Activated T-cell treated with anti-CD3 and anti-CD28 coated beads, Interleukin-2, amount 50 U/mL, for 4 hours (primary cell): Measurements from ENCODE around the gene TMEM50A. TPM values are rescaled to one million over a fixed set of nuclear protein-coding genes. Genes with fewer than 3 reads are reported as not detected.
"Not testable (repeated sequence)": the region's sequence is repeated elsewhere in the genome, so short reads cannot be mapped to it uniquely, and the experiment has no call there.

Experiments
- ATAC-seq, 2 donors: fragments of 200-7000 bp; cut with Tn5 transposase; one replicate each; pipeline ENCODE4 v1.10.0; 2021
- DNase-seq: peaks from one replicate; pipeline ENCODE4 v3.0.0-alpha.2; 2020
- H3K27me3 Mint-ChIP-seq: one replicate; pipeline ENCODE4 v1.8.0; 2021; ENCODE audit warnings: low read depth, mixed read lengths
- H3K36me3 Mint-ChIP-seq: one replicate; pipeline ENCODE4 v1.8.0; 2022; ENCODE audit warnings: mixed read lengths; ENCODE audit not compliant: insufficient read depth
- H3K4me1 Mint-ChIP-seq: one replicate; pipeline ENCODE4 v1.8.0; 2021; ENCODE audit warnings: low read depth, mixed read lengths
- H3K4me3 Mint-ChIP-seq: one replicate; pipeline ENCODE4 v1.8.0; 2021; ENCODE audit warnings: mild to moderate bottlenecking, moderate library complexity, mixed read lengths
- H3K9me3 Mint-ChIP-seq: one replicate; pipeline ENCODE4 v1.8.0; 2021; ENCODE audit warnings: mixed read lengths
- total RNA-seq, 3 donors: library from RNA; stranded (reverse); gene quantifications; one replicate each; pipeline ENCODE4 v1.2.1, GENCODE V29; 2021

Gene TMEM50A
- total RNA-seq, 3 donors from 2014 or later: 82.5 to 92.9 (median 90.5) TPM

DNA sequence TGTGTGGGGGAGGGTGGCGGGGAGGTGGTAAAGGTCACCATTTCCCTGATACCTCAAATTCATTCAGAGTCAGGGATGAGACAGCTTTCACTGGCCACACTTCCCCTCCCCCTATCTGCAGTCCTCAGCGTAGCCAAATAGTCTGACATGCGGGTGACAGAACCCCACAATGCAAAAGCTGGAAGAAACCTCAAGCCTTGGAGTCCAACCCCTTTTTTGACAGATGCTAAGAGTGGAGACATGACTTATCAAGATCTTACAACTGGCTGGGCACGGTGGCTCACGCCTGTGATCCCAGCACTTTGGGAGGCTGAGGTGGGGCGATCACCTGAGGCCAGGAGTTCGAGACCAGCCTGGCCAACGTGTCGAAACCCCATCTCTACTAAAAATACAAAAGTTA, 16.0 kb upstream of the TMEM50A start:
- not testable (repeated sequence) for H3K36me3 Mint-ChIP-seq, H3K4me1 Mint-ChIP-seq, H3K9me3 Mint-ChIP-seq, ATAC-seq, H3K27me3 Mint-ChIP-seq, DNase-seq, H3K4me3 Mint-ChIP-seq

DNA sequence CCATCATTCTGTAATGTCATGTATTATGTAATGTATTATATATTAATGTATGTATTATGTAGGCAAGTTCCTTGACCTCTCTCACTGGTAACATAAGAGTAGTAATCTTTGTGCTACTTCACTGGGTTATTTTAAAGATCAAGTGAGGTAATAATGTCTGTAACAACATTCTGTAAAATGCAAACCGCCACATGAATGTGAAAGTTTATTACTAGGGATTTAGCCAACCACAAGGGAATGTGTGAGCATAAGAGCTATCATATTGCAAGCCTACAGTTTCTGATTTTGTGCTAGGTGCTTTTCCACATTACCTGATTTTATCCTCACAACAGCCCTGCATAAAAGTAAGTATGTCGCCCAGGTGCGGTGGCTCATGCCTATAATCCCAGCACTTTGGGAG, 13.7 kb upstream of the TMEM50A start:
- ATAC-seq, DNase-seq: not testable (repeated sequence)

DNA sequence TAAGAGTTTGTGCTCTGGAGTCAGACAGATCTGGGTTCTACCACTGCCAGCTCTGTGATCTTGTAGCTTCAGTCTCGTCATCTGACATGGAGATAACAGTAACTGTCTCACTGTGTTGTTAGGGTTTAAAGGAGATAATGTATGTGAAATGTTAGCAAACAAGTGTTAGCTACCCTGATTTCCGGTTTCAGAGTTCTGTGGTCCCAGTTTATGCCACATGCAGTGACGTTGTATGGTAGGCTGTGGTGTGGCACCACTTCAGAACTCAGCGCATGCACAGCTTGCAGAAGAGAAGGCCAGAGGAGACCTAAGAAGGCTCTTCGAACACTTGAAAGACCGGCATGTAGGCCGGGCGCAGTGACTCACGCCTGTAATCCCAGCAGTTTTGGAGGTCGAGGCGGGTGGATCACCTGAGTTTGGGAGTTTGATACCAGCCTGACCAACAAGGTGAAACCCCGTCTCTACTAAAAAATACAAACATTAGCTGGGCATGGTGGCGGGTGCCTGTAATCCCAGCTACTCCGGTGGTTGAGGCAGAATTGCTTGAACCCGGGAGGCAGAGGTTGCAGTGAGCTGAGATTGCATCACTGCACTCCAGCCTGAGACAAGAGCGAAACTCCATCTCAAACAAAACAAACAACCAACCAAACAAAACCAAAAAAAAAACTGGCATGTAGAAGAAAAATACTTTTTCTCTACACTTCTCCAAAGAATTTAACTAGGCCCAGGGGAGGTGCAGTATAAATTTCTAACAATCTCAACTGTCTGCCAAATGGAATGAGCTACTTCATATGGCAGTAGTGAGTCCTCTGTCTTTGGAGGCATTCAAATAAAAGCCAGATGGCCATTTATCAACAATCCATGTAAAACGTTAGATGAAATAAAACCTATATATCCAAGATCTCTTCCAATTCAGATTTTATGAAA, 10.0 kb upstream of the TMEM50A start:
- DNase-seq, H3K4me1 Mint-ChIP-seq, H3K9me3 Mint-ChIP-seq, H3K36me3 Mint-ChIP-seq, H3K27me3 Mint-ChIP-seq, H3K4me3 Mint-ChIP-seq: not testable (repeated sequence)
- ATAC-seq: peak; percentile 77 to 80

More for the DNA sequence above, 13.7 kb upstream of the TMEM50A start:
- not testable (repeated sequence) for H3K9me3 Mint-ChIP-seq, H3K27me3 Mint-ChIP-seq, H3K4me1 Mint-ChIP-seq, H3K36me3 Mint-ChIP-seq, H3K4me3 Mint-ChIP-seq

DNA sequence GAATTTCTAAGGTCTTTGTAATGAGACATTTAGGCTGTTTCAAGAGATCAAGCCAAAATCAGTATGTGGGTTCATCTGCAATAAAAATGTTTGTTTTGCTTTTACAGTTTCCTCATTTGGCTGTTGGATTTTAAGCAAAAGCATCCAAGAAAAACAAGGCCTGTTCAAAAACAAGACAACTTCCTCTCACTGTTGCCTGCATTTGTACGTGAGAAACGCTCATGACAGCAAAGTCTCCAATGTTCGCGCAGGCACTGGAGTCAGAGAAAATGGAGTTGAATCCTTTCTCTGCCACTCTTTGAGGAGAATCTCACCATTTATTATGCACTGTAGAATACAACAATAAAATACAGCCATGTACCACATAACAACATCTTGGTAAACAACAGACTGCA, 9.3 kb upstream of the TMEM50A start:
- H3K9me3 Mint-ChIP-seq, DNase-seq, H3K4me3 Mint-ChIP-seq, H3K27me3 Mint-ChIP-seq, H3K36me3 Mint-ChIP-seq, ATAC-seq: not testable (repeated sequence)
- peaks cover 11% of the 10 kb centered on the region for H3K4me1 Mint-ChIP-seq

DNA sequence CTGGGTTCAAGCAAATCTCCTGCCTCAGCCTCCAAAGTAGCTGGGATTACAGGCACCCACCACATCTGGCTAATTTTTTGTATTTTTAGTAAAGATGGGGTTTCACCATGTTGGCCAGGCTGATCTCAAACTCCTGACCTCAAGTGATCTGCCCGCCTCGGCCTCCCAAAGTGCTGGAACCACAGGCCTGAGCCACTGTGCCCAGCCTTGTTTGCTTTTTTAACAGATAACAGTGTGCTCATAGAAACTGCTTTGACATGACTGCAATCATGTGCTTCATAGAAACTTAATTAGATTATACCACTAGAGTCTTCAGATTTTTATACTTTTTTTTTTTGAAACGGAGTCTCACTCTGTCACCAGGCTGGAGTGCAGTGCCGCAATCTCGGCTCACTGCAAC, 8.8 kb upstream of the TMEM50A start:
- not testable (repeated sequence) for H3K36me3 Mint-ChIP-seq, DNase-seq, ATAC-seq, H3K4me3 Mint-ChIP-seq, H3K27me3 Mint-ChIP-seq, H3K9me3 Mint-ChIP-seq
- H3K4me1 Mint-ChIP-seq: peaks cover 11% of the 10 kb centered on the region

DNA sequence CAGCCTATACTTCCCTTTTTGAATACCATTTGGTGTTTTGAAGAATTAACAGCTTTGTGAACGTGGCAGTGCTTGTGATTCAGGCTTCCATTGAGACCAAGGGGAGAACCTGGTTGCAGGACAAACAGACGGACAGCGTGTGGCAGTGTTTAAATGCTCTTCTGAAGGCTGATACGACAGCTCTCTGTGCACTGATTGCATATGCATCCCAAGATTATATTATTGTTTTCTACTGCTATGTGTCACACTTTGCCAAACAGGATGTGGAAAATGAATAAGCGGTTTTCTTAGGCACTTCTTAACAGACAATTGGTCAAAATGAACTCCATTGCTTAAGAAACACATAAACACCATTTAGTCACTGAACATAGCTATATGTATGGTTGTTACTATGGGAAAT, 8.2 kb upstream of the TMEM50A start:
- H3K27me3 Mint-ChIP-seq, H3K36me3 Mint-ChIP-seq, DNase-seq, H3K9me3 Mint-ChIP-seq: not testable (repeated sequence)
- Mint-ChIP-seq H3K4me3 (peak overlapping the region; percentile 13), H3K4me1 (peaks cover 14% of the 10 kb centered on the region)
- peak; percentile 67 to 78 for ATAC-seq

DNA sequence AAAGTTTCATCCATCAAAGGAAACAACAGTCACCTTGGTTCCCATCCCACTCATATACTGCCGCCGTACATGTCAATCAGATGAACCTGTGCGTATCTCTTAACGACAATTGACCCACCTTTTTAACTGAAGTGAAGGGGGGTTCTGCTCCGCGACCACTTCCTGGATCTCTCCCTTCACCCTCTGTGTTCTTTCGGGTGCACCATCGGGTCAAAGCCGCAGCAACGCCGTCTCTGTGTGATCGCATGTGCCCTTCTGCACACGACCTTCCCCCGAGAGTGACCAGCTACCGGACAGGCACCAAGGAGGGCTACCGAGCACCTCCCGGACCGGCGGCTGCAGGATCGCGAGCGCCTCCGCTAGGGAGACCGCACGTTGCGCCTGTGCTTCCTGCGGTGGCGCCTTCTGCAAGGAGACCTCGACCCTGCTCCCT, 1.2 kb upstream of the TMEM50A start:
- DNase-seq (peak; percentile 8), ATAC-seq (peak; percentile 3 to 23)
- not testable (repeated sequence) for H3K9me3 Mint-ChIP-seq, H3K27me3 Mint-ChIP-seq, H3K36me3 Mint-ChIP-seq
- peak overlapping the region; percentile 96 for H3K4me3 Mint-ChIP-seq
- H3K4me1 Mint-ChIP-seq: peaks cover 33% of the 10 kb centered on the region

DNA sequence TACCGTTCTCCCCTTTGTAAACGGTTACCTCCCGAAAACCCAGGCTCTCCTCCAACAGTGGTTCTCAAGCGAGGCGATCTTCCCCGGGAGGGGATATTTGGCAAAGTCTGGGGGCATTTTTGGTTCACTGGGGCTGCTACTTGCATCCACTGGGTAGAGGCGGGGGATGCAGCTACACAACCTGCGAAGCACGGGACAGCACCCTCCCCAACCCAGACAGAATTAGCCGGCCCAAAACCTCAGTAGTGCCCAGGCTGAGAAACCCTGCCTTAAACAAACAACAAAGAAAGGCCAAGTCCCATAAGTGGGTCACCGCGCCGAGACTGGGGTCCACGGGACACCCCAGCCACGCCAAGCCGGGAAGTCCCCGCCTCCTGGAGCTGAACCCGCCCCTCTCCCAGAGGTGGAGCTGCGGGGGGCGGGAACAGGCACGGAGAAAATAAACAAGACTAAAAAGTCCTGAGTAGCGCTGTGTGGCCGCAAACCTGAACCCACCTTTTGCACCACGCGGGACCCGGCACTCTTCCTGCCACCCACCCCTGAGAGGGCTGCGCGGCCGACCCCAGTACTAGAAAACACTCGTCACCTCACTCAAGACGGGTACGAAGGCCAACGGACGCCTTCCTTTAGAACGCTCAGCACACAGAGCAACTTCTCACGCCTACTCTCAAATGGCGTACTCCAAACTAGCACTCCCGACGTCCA, 499 bp upstream of the TMEM50A start:
- DNase-seq, H3K9me3 Mint-ChIP-seq, H3K27me3 Mint-ChIP-seq, H3K36me3 Mint-ChIP-seq: not testable (repeated sequence)
- peak; percentile 65 to 73 for ATAC-seq
- peaks cover 36% of the 10 kb centered on the region for H3K4me1 Mint-ChIP-seq
- H3K4me3 Mint-ChIP-seq: peak overlapping the region; percentile 96

DNA sequence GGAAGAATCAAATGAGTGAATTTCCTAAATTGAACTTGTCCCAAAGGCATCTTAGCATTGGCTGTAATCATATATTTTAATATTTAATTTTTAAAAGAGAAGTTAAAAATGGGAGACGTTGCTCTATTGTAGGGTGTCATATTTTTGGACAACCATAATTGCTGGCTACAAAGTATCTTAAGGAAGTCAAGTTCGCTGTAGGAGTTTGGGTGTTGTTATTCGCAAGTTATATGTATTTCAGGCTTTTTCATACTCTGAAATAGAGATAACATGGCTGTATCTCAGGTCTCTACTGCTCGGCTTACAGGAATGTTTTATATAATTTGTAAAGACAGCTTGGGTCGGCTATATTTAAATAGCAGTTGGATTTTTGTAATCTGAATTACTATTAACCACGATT, 852 bp downstream of the TMEM50A start:
- DNase-seq (no peak), ATAC-seq (no peak)
- Mint-ChIP-seq H3K9me3 (no peaks in the 10 kb centered on the region), H3K4me1 (peaks cover 39% of the 10 kb centered on the region), H3K4me3 (peak overlapping the region; percentile 92), H3K36me3 (peaks cover 13% of the 10 kb centered on the region), H3K27me3 (no peaks in the 10 kb centered on the region)

DNA sequence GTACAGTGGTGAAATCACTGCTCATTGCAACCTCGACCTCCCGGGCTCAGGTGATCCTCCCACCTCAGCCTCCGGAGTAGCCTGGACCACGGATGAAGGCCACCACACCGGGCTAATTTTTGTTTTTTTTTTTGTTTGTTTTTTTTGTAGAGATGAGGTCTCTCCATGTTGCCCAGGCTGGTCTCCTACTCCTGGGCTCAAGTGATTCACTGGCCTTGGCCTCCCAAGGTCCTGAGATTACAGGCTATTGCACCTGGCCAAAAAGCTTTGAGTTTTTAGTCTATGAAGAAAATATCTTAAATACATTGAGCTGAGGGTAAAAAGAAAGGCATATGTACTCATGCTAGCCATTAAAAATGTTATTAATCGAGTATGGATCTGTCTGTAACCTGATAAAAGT, 3.6 kb downstream of the TMEM50A start:
- Mint-ChIP-seq H3K4me1 (peaks cover 36% of the 10 kb centered on the region), H3K4me3 (no peak overlapping the region), H3K36me3 (peaks cover 16% of the 10 kb centered on the region), H3K27me3 (no peaks in the 10 kb centered on the region), H3K9me3 (no peaks in the 10 kb centered on the region)
- DNase-seq (no peak), ATAC-seq (no peak)

DNA sequence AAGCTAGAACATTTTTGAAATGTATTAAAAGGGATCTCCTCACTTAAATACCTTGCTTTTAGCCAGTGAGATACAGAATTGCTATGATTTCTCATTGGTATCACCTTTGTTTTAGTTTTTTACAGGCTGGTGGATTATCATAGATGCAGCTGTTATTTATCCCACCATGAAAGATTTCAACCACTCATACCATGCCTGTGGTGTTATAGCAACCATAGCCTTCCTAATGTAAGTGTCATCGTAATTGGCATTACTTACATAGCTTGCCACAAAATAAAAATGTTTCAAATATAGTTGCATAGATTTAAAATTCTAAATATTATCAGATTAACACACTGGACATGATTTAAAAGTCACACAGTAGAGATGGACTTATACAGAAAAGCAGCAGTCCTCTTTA, 4.7 kb downstream of the TMEM50A start:
- Mint-ChIP-seq H3K4me3 (no peak overlapping the region), H3K4me1 (peaks cover 37% of the 10 kb centered on the region), H3K9me3 (no peaks in the 10 kb centered on the region), H3K27me3 (no peaks in the 10 kb centered on the region), H3K36me3 (peaks cover 22% of the 10 kb centered on the region)
- ATAC-seq (no peak), DNase-seq (no peak)

DNA sequence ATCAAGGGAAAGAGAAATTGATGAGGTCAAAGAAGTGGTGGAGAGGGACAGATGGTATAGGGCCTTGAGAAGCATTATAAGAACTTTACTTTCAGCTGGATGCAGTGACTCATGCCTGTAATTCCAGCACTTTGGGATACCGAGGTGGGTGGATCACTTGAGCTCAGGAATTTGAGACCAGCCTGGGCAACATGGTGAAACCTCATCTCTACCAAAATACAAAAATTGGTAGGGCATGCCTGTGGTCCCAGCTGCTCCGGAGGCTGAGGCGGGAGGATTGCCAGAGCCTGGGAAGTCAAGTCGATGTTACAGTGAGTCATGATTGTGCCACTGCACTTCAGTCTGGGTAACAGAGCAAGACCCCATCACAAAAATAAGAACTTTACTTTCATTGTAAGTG, 5.7 kb downstream of the TMEM50A start:
- peaks cover 25% of the 10 kb centered on the region for H3K36me3 Mint-ChIP-seq
- no peak overlapping the region for H3K4me3 Mint-ChIP-seq
- ATAC-seq (no peak), DNase-seq (no peak)
- H3K27me3 Mint-ChIP-seq: no peaks in the 10 kb centered on the region
- H3K9me3 Mint-ChIP-seq: no peaks in the 10 kb centered on the region
- H3K4me1 Mint-ChIP-seq: peaks cover 39% of the 10 kb centered on the region

DNA sequence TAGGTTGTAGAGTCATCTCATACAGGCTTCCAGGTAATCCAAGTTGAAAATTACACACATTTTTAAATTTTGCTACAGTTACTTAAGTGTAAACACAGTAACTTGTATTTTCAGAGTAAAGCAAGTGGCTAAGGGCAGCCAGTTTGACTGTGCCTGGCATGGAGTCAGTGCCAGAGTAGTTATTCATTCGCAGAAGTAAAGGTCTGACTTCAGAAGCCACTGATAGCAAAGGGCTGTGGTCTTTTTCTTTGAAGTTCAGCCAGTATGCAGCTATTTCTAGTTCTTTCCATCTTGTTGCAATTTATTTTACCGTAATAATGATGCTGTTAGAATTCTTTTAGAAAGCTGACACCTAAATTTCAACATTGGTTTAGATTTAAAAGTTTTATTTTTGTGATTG, 9.4 kb downstream of the TMEM50A start:
- Mint-ChIP-seq H3K36me3 (peaks cover 26% of the 10 kb centered on the region), H3K9me3 (no peaks in the 10 kb centered on the region), H3K27me3 (no peaks in the 10 kb centered on the region), H3K4me1 (peaks cover 14% of the 10 kb centered on the region), H3K4me3 (no peak overlapping the region)
- DNase-seq (no peak), ATAC-seq (no peak)

DNA sequence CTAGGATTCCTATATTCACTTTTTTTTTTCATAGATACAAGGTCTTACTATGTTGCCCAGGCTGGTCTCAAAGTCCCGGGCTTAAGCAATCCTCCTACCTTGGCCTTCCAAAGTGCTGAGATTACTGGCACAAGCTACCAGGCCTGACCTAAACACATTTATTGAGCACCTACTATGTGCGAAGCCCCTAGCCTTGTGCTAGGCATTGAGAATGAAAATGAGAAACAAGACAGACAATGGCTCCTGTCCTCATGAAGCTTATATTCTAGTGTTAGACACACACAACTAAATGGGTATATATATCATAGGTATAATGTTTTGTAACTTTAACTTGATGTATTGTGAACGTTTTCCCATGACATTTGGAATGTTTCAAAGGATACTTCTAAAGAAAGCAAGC, 11.5 kb downstream of the TMEM50A start:
- ATAC-seq (no peak), DNase-seq (no peak)
- Mint-ChIP-seq H3K9me3 (no peaks in the 10 kb centered on the region), H3K36me3 (peaks cover 26% of the 10 kb centered on the region), H3K4me1 (peaks cover 7% of the 10 kb centered on the region), H3K4me3 (no peak overlapping the region), H3K27me3 (no peaks in the 10 kb centered on the region)
